H1 (cell line): ENCODE results near the gene TRIM15. TPM values are rescaled to one million over a fixed set of nuclear protein-coding genes. Genes with fewer than 3 reads are reported as not detected.

Experiments
- CTCF ChIA-PET: fragments of 300-600 bp; sonication (Branson Sonifier 250); formaldehyde crosslinking; loops from one replicate; lab custom pipeline; 2021; ENCODE audit not compliant: partially characterized antibody; lab: Charles Lee
- POLR2A ChIA-PET: fragments of 300-600 bp; sonication (Branson Sonifier 250); formaldehyde crosslinking; loops from one replicate; lab custom pipeline; 2021; ENCODE audit warnings: inconsistent platforms; ENCODE audit not compliant: partially characterized antibody; lab: Charles Lee
- DNase-seq, 2 experiments: peaks; one replicate each; pipeline versions ENCODE4 v3.0.0 to v3.0.0-alpha.2; 2010 to 2022; ENCODE audit warnings: low spot score in 2 of 2, low read depth in 1 of 2, mixed read lengths in 1 of 2
- FAIRE-seq: peaks from 2 replicates; lab custom pipeline; 2011; peaks lifted over from hg19 to GRCh38; lab: Jason Lieb, UNC
- H2AFZ ChIP-seq: 2 replicates; pipeline ENCODE4 v1.8.1; 2012; ENCODE audit warnings: low read length, inconsistent platforms
- H2AK5ac ChIP-seq: 2 replicates; pipeline ENCODE4 v1.6.1; 2013; ENCODE audit warnings: low read depth, low read length
- H2BK120ac ChIP-seq: replicated peaks from 2 replicates; pipeline ENCODE3; 2013; ENCODE audit warnings: low read depth, low read length, inconsistent platforms
- H2BK12ac ChIP-seq: 2 replicates; pipeline ENCODE4 v1.6.1; 2013; ENCODE audit warnings: low read depth, low read length
- H2BK15ac ChIP-seq: 2 replicates; pipeline ENCODE4 v1.6.1; 2013; ENCODE audit warnings: low read length
- H2BK20ac ChIP-seq: 2 replicates; pipeline ENCODE4 v1.6.1; 2013; ENCODE audit warnings: low read length
- H2BK5ac ChIP-seq: 2 replicates; pipeline ENCODE4 v1.6.1; 2013; ENCODE audit warnings: low read depth, low read length
- H3K14ac ChIP-seq: 2 replicates; pipeline ENCODE4 v1.6.1; 2013; ENCODE audit warnings: inconsistent platforms; ENCODE audit not compliant: insufficient read length
- H3K18ac ChIP-seq: 2 replicates; pipeline ENCODE4 v1.6.1; 2013; ENCODE audit warnings: low read length; ENCODE audit errors: extremely low read depth
- H3K23ac ChIP-seq: 2 replicates; pipeline ENCODE4 v1.6.1; 2013; ENCODE audit warnings: inconsistent platforms; ENCODE audit not compliant: insufficient read length
- H3K23me2 ChIP-seq: 2 replicates; pipeline ENCODE4 v1.6.1; 2013; ENCODE audit warnings: low read depth, low read length
- H3K27ac ChIP-seq: 2 replicates; pipeline ENCODE4 v1.6.1; 2011; ENCODE audit warnings: low read depth, low read length, inconsistent platforms
- H3K27me3 ChIP-seq, 4 experiments: replicated peaks in 1 of 4; 1 replicate in 1 of 4; 2 replicates in 3 of 4; pipeline versions ENCODE4 v1.6.1 to v1.8.1; 2011 to 2013; ENCODE audit warnings: low read length in 3 of 4, mild to moderate bottlenecking in 3 of 4, inconsistent platforms in 2 of 4, mixed read lengths in 2 of 4, moderate library complexity in 1 of 4; ENCODE audit not compliant: control insufficient read depth in 3 of 4, insufficient read depth in 3 of 4; ENCODE audit errors: extremely low read depth in 1 of 4
- H3K36me3 ChIP-seq, 4 experiments: 2 replicates each; pipeline versions ENCODE4 v1.6.1 to v1.8.1; 2011 to 2013; ENCODE audit warnings: mild to moderate bottlenecking in 4 of 4, low read length in 3 of 4, moderate library complexity in 2 of 4, control low read depth in 1 of 4, inconsistent platforms in 1 of 4; ENCODE audit not compliant: insufficient read depth in 4 of 4, control insufficient read depth in 2 of 4
- H3K4ac ChIP-seq: replicated peaks from 2 replicates; pipeline ENCODE3; 2013; ENCODE audit warnings: low read length, low read depth, mixed read lengths, inconsistent platforms; ENCODE audit not compliant: insufficient read length
- H3K4me1 ChIP-seq, 4 experiments: replicated peaks in 1 of 4; 1 replicate in 1 of 4; 2 replicates in 3 of 4; pipeline versions ENCODE4 v1.6.1 to v1.8.1; 2011 to 2013; ENCODE audit warnings: low read length in 3 of 4, inconsistent platforms in 2 of 4, mixed read lengths in 1 of 4; ENCODE audit not compliant: insufficient read depth in 4 of 4, control insufficient read depth in 3 of 4
- H3K4me2 ChIP-seq, 2 experiments: 2 replicates each; pipeline versions ENCODE4 v1.6.1 to v1.8.1; 2011 to 2013; ENCODE audit warnings: low read depth in 2 of 2, low read length in 2 of 2, control low read depth in 1 of 2, inconsistent platforms in 1 of 2, mild to moderate bottlenecking in 1 of 2; ENCODE audit not compliant: insufficient read depth in 1 of 2
- H3K4me3 ChIP-seq, 4 experiments: fragments of 200-600, 300-600 bp in 1 of 4; sonication (generic), shearing (Covaris generic), sonication (Bioruptor Twin) in 1 of 4; 2 replicates each; pipeline versions ENCODE4 v1.5.1 to v1.8.1; 2011 to 2016; ENCODE audit warnings: low read length in 4 of 4, low read depth in 3 of 4, control low read depth in 2 of 4, inconsistent platforms in 2 of 4, mild to moderate bottlenecking in 2 of 4, mixed read lengths in 1 of 4, moderate library complexity in 1 of 4; ENCODE audit not compliant: insufficient read depth in 2 of 4; ENCODE audit errors: extremely low read depth in 1 of 4
- H3K56ac ChIP-seq: replicated peaks from 2 replicates; pipeline ENCODE3; 2013; ENCODE audit warnings: low read depth, mild to moderate bottlenecking, mixed read lengths, low read length, inconsistent platforms; ENCODE audit not compliant: insufficient read length
- H3K79me1 ChIP-seq: 2 replicates; pipeline ENCODE4 v1.6.1; 2013; ENCODE audit warnings: low read depth, low read length, control low read depth
- H3K79me2 ChIP-seq, 2 experiments: 2 replicates each; pipeline versions ENCODE4 v1.6.1 to v1.8.1; 2012 to 2013; ENCODE audit warnings: low read length in 2 of 2, mild to moderate bottlenecking in 2 of 2, inconsistent platforms in 1 of 2; ENCODE audit not compliant: insufficient read depth in 2 of 2, control insufficient read depth in 1 of 2
- H3K9ac ChIP-seq, 4 experiments: replicated peaks in 1 of 4; 1 replicate in 1 of 4; 2 replicates in 3 of 4; pipeline versions ENCODE4 v1.6.1 to v1.8.1; 2011 to 2013; ENCODE audit warnings: low read depth in 3 of 4, low read length in 3 of 4, control low read depth in 2 of 4, mild to moderate bottlenecking in 2 of 4, moderate library complexity in 2 of 4, inconsistent platforms in 1 of 4; ENCODE audit errors: extremely low read depth in 1 of 4
- H3K9me3 ChIP-seq, 2 experiments: 2 replicates each; pipeline versions ENCODE4 v1.6.1 to v1.8.1; 2012 to 2013; ENCODE audit warnings: mild to moderate bottlenecking in 2 of 2, moderate library complexity in 2 of 2, control low read depth in 1 of 2, inconsistent platforms in 1 of 2, low read depth in 1 of 2, low read length in 1 of 2, mixed read lengths in 1 of 2; ENCODE audit not compliant: insufficient read depth in 2 of 2
- H4K20me1 ChIP-seq, 2 experiments: replicated peaks in 1 of 2; 2 replicates each; pipeline versions ENCODE3 to v1.8.1; 2011 to 2013; ENCODE audit warnings: inconsistent platforms in 2 of 2, low read length in 2 of 2, mild to moderate bottlenecking in 1 of 2; ENCODE audit not compliant: insufficient read depth in 2 of 2, control insufficient read depth in 1 of 2
- H4K5ac ChIP-seq: 2 replicates; pipeline ENCODE4 v1.6.1; 2013; ENCODE audit warnings: low read length, low read depth, mixed read lengths, inconsistent platforms; ENCODE audit not compliant: insufficient read length
- H4K8ac ChIP-seq: 2 replicates; pipeline ENCODE4 v1.8.0; 2013; ENCODE audit warnings: mild to moderate bottlenecking, moderate library complexity, low read length, inconsistent platforms; ENCODE audit not compliant: insufficient read depth; ENCODE audit errors: extremely low read depth
- H4K91ac ChIP-seq: replicated peaks from 2 replicates; pipeline ENCODE3; 2013; ENCODE audit warnings: low read length, mixed read lengths, inconsistent platforms; ENCODE audit not compliant: insufficient read length
- CBX5 ChIP-seq: fragments of 300-800, 300-1000 bp; sonication (generic); IDR thresholded peaks from 2 replicates; pipeline ENCODE4 v1.7.1; 2016; ENCODE audit warnings: antibody characterized with exemption, low read length, low read depth
- CREB1 ChIP-seq: IDR thresholded peaks from 2 replicates; pipeline ENCODE4 v1.6.1; 2012; ENCODE audit warnings: inconsistent platforms
- FOSL1 ChIP-seq: IDR thresholded peaks from 2 replicates; pipeline ENCODE4 v1.6.1; 2011; ENCODE audit warnings: mild to moderate bottlenecking, low read depth, low read length, moderate library complexity; ENCODE audit not compliant: insufficient read depth
- JUN ChIP-seq: IDR thresholded peaks from 2 replicates; pipeline ENCODE4 v1.6.1; 2011; ENCODE audit warnings: low read depth, mild to moderate bottlenecking, improper control_type of control experiment, low read length
- POU5F1 ChIP-seq: IDR thresholded peaks from 2 replicates; pipeline ENCODE4 v1.6.1; 2011; ENCODE audit warnings: low read depth, mild to moderate bottlenecking, low read length, moderate library complexity
- RFX5 ChIP-seq: IDR thresholded peaks from 2 replicates; pipeline ENCODE4 v1.6.1; 2011; ENCODE audit warnings: low read depth, low read length, improper control_type of control experiment, borderline replicate concordance
- WGBS, 2 experiments: shearing (Covaris generic) in 1 of 2; methylation state at CpG; one replicate each; pipeline versions ENCODE4 v1.1.6 to v1.1.7; 2013 to 2015; ENCODE audit warnings: low lambda C conversion rate in 2 of 2, mixed read lengths in 2 of 2, inconsistent platforms in 1 of 2, low coverage in 1 of 2, missing lambda C conversion rate in 1 of 2; ENCODE audit not compliant: insufficient replicate concordance in 2 of 2, insufficient coverage in 1 of 2, insufficient read length in 1 of 2; ENCODE audit errors: extremely low coverage in 1 of 2, missing lambda C conversion rate in 1 of 2; 5-methylcytosine and 5-hydroxymethylcytosine counted together
- polyA plus RNA-seq, 7 experiments: library from polyadenylated mRNA; depleted of rRNA in 3 of 7; stranded (reverse) in 5 of 7; unstranded in 2 of 7; fragments of >200 nt in 5 of 7; fragments of 200-250 nt in 2 of 7; gene quantifications; 1 replicate in 5 of 7; 2 replicates in 1 of 7; 4 replicates in 1 of 7; pipeline versions ENCODE4 v1.2.1 to v1.2.3, GENCODE V29; 2011 to 2013; ENCODE audit warnings: missing spikeins in 2 of 7, mixed read lengths in 2 of 7
- total RNA-seq: library from RNA; stranded (reverse); fragmentation: NEBNext Ultra II Directional; extraction: Animal tissue kit (Norgen Biotek cat#: 25700); gene quantifications from 2 replicates; pipeline ENCODE4 v1.2.1, GENCODE V29; 2021

Gene TRIM15
- total and polyA plus RNA-seq, 2 of the 8 experiments (the other 6 are each of a cell fraction or from before 2014, with no cell fraction given) = 0.18 to 0.48 TPM

- no peak overlapping the region for H2BK12ac ChIP-seq
- H3K9me3 ChIP-seq = no peaks in the 10 kb centered on the region
- no peak overlapping the region for H3K18ac ChIP-seq
- H3K56ac ChIP-seq = no peak overlapping the region
- WGBS, 2 experiments = 90% methylated on average over 2 of the region's 2 CpGs; no CpG with 5 or more reads in 1 of the 2 experiments
- no peaks in the 10 kb centered on the region for H3K79me1 ChIP-seq
- TF ChIP-seq JUN = no peak
- TF ChIP-seq POU5F1 = no peak
- no peak for TF ChIP-seq CBX5
- TF ChIP-seq CREB1 = no peak
- no peak for TF ChIP-seq RFX5
- TF ChIP-seq FOSL1 = no peak
- H3K9ac ChIP-seq = no peak overlapping the region
- no peak overlapping the region for H3K4ac ChIP-seq
- no peak overlapping the region for H4K91ac ChIP-seq
- H2AFZ ChIP-seq = no peak overlapping the region
- no peaks in the 10 kb centered on the region for H3K23me2 ChIP-seq
- FAIRE-seq (no peak), DNase-seq (no peak)
- no peak overlapping the region for H2AK5ac ChIP-seq
- no peak overlapping the region for H3K27ac ChIP-seq
- H3K23ac ChIP-seq = no peak overlapping the region
- H2BK15ac ChIP-seq = no peak overlapping the region
- peaks cover 3 to 12% (median 7%) of the 10 kb centered on the region in 4 experiments for H3K27me3 ChIP-seq
- POLR2A ChIA-PET = no interaction called here
- H3K4me2 ChIP-seq = no peak overlapping the region
- H2BK5ac ChIP-seq = no peak overlapping the region
- no peak overlapping the region for H4K8ac ChIP-seq
- no peaks in the 10 kb centered on the region for H3K36me3 ChIP-seq
- H4K5ac ChIP-seq = no peak overlapping the region
- H2BK120ac ChIP-seq = no peak overlapping the region
- no peak overlapping the region for H3K4me3 ChIP-seq
- H4K20me1 ChIP-seq = no peaks in the 10 kb centered on the region
- no peak overlapping the region for H2BK20ac ChIP-seq
- CTCF ChIA-PET = interaction anchor here (0.6 to 10.2 kb wide), 5 partner anchors 10 to 29 kb away, joined by 4 to 166 read pairs (median 7); no protein-coding TSS in a partner anchor
- no peaks in the 10 kb centered on the region for H3K79me2 ChIP-seq
- H3K14ac ChIP-seq = no peak overlapping the region
- no peaks in the 10 kb centered on the region for H3K4me1 ChIP-seq
Measured at GRCh38 chr6:30135147-30135546, 28.2 kb upstream of the TRIM15 start.
